Liver (tissue), 9 donors: ENCODE data around the gene NPPB. TPM values are rescaled to one million over a fixed set of nuclear protein-coding genes. Genes with fewer than 3 reads are reported as not detected.

Experiments used
- DNase-seq: peaks from one replicate; pipeline ENCODE4 v3.0.0-alpha.2; 2017; ENCODE audit warnings: low spot score
- H3K27ac ChIP-seq, 2 donors: one replicate each; pipeline ENCODE4 v1.7.0; 2013; ENCODE audit warnings: inconsistent platforms in 2 of 2, low read length in 2 of 2, control low read depth in 1 of 2, low read depth in 1 of 2, mild to moderate bottlenecking in 1 of 2
- H3K27me3 ChIP-seq, 4 donors: one replicate each; pipeline versions ENCODE4 v1.6.1 to v1.7.0; 2013; ENCODE audit warnings: low read length in 3 of 4, inconsistent platforms in 1 of 4, mild to moderate bottlenecking in 1 of 4, moderate library complexity in 1 of 4; ENCODE audit not compliant: control insufficient read depth in 4 of 4, insufficient read depth in 4 of 4
- H3K36me3 ChIP-seq, 4 donors: one replicate each; pipeline versions ENCODE4 v1.6.1 to v1.7.0; 2013; ENCODE audit warnings: low read length in 3 of 4, mild to moderate bottlenecking in 3 of 4, low read depth in 1 of 4, moderate library complexity in 1 of 4; ENCODE audit not compliant: control insufficient read depth in 4 of 4, insufficient read depth in 3 of 4
- H3K4me1 ChIP-seq, 4 donors: one replicate each; pipeline versions ENCODE4 v1.6.1 to v1.7.0; 2013; ENCODE audit warnings: low read length in 3 of 4, mild to moderate bottlenecking in 3 of 4, moderate library complexity in 1 of 4; ENCODE audit not compliant: control insufficient read depth in 4 of 4, insufficient read depth in 4 of 4
- H3K4me3 ChIP-seq, 3 donors: one replicate each; pipeline versions ENCODE4 v1.6.1 to v1.7.0; 2013; ENCODE audit warnings: low read length in 3 of 3, control low read depth in 1 of 3, low read depth in 1 of 3, mild to moderate bottlenecking in 1 of 3
- H3K9ac ChIP-seq, 2 donors: one replicate each; pipeline ENCODE4 v1.7.0; 2013; ENCODE audit warnings: low read length in 2 of 2, mild to moderate bottlenecking in 2 of 2, moderate library complexity in 2 of 2, control low read depth in 1 of 2, low read depth in 1 of 2
- H3K9me3 ChIP-seq, 4 donors: one replicate each; pipeline versions ENCODE4 v1.6.1 to v1.7.0; 2013; ENCODE audit warnings: low read length in 3 of 4; ENCODE audit not compliant: control insufficient read depth in 4 of 4
- EGR1 ChIP-seq, 2 donors: IDR thresholded peaks; 2 replicates each; pipeline ENCODE4 v1.6.1; 2016 to 2018; ENCODE audit warnings: antibody characterized with exemption in 2 of 2, low read depth in 2 of 2
- FOXA1 ChIP-seq: IDR thresholded peaks from 2 replicates; pipeline ENCODE4 v1.6.1; 2016; ENCODE audit warnings: antibody characterized with exemption
- FOXA2 ChIP-seq: IDR thresholded peaks from 2 replicates; pipeline ENCODE4 v1.6.1; 2016; ENCODE audit warnings: antibody characterized with exemption
- GABPA ChIP-seq, 2 donors: IDR thresholded peaks in 1 of 2; conservative IDR thresholded peaks in 1 of 2; 2 replicates each; pipeline ENCODE4 v1.6.1; 2016; ENCODE audit warnings: antibody characterized with exemption in 2 of 2, mild to moderate bottlenecking in 1 of 2, moderate library complexity in 1 of 2
- HNF4A ChIP-seq, 2 donors: conservative IDR thresholded peaks; 2 replicates each; pipeline ENCODE4 v1.6.1; 2016; ENCODE audit warnings: antibody characterized with exemption in 2 of 2, mild to moderate bottlenecking in 2 of 2
- HNF4G ChIP-seq: IDR thresholded peaks from 2 replicates; pipeline ENCODE4 v1.6.1; 2016; ENCODE audit warnings: antibody characterized with exemption
- JUND ChIP-seq, 2 donors: IDR thresholded peaks; 2 replicates each; pipeline ENCODE4 v1.6.1; 2016; ENCODE audit warnings: antibody characterized with exemption in 2 of 2
- NR2F2 ChIP-seq: IDR thresholded peaks from 2 replicates; pipeline ENCODE4 v1.6.1; 2016; ENCODE audit warnings: antibody characterized with exemption
- RAD21 ChIP-seq, 2 donors: IDR thresholded peaks; 2 replicates each; pipeline ENCODE4 v1.6.1; 2016; ENCODE audit warnings: antibody characterized with exemption in 2 of 2, mild to moderate bottlenecking in 2 of 2
- SP1 ChIP-seq: IDR thresholded peaks from 2 replicates; pipeline ENCODE4 v1.6.1; 2018; ENCODE audit warnings: antibody characterized with exemption, mild to moderate bottlenecking
- TAF1 ChIP-seq: conservative IDR thresholded peaks from 2 replicates; pipeline ENCODE4 v1.6.1; 2016; ENCODE audit warnings: antibody characterized with exemption, mild to moderate bottlenecking
- WGBS: extraction: QIAGEN DNeasy Blood & Tissue Kit; methylation state at CpG from one replicate; pipeline ENCODE4 v1.1.7; 2013; 5-methylcytosine and 5-hydroxymethylcytosine counted together
- polyA plus RNA-seq, 2 donors: library from polyadenylated mRNA; stranded (reverse) in 1 of 2; unstranded in 1 of 2; fragments of 200-250 nt in 1 of 2; fragments of >200 nt in 1 of 2; fragmentation: Nextera tagmentation in 1 of 2; extraction: Ambion mirVana in 1 of 2; gene quantifications; one replicate each; pipeline versions ENCODE4 v1.2.1 to v1.2.3, GENCODE V29; 2013 to 2015
- total RNA-seq, 2 donors: library from RNA; depleted of rRNA; stranded (reverse); fragments of >200 nt; gene quantifications; one replicate each; pipeline ENCODE4 v1.2.3, GENCODE V29; 2014
- TF ChIP-seq, protein P1 (sequence below): IDR thresholded peaks from 2 replicates; pipeline ENCODE4 v1.6.1; 2016; ENCODE audit warnings: antibody characterized with exemption
- donor health status: healthy.
- donor health status: healthy.
- donor health status: healthy.
- donor health status: healthy.
- donor health status: healthy.

The NPPB gene
- total and polyA plus RNA-seq, 4 donors: not detected

DNA sequence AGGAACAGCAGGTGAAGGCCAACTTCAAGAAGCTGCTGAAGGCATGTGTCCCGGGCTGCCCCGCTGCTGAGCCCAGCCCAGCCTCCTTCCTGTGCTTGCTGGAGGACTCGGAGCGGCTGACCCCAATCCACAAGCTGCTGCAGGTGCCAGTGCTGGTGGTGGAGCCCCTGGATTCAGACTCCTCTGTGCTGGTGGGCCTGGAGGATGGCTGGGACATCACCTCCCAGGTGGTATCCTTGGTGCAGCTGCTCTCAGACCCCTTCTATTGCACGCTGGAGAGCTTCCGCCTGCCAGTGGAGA lies 20.1 kb upstream of the NPPB start:
- no peak for DNase-seq
- TF ChIP-seq HNF4A (conservative IDR thresholded peaks at IDR 0.05) (no peak), FOXA1 (no peak), GABPA (IDR thresholded peaks at IDR 0.05 in 1 of 2, conservative IDR thresholded peaks at IDR 0.05 in 1 of 2) (no peak), JUND (IDR thresholded peaks at IDR 0.05) (no peak), FOXA2 (no peak), NR2F2 (no peak), RAD21 (IDR thresholded peaks at IDR 0.05) (no peak), HNF4G (no peak), EGR1 (IDR thresholded peaks at IDR 0.05; ENCODE audit: low read depth in 2 of 2) (no peak)
- H3K27ac ChIP-seq: no peak overlapping the region
- 86% methylated on average over 6 of the region's 6 CpGs for WGBS
- no peaks in the 10 kb centered on the region for H3K27me3 ChIP-seq
- H3K9me3 ChIP-seq: no peaks in the 10 kb centered on the region
- H3K36me3 ChIP-seq: no peaks in the 10 kb centered on the region
- peaks cover 0 to 3% (median 0%) of the 10 kb centered on the region in 4 donors for H3K4me1 ChIP-seq
- no peak overlapping the region for H3K4me3 ChIP-seq
- H3K9ac ChIP-seq: no peak overlapping the region

GRCh38 chr1:11878081-11878890 lies 19.5 kb upstream of the NPPB start:
- Histone ChIP-seq H3K36me3 (no peaks in the 10 kb centered on the region), H3K9ac (no peak overlapping the region), H3K27me3 (no peaks in the 10 kb centered on the region), H3K4me3 (no peak overlapping the region), H3K9me3 (no peaks in the 10 kb centered on the region), H3K4me1 (peaks cover 0 to 3% (median 0%) of the 10 kb centered on the region in 4 donors), H3K27ac (no peak overlapping the region)
- WGBS: 88% methylated on average over 31 of the region's 31 CpGs
- no peak for DNase-seq
- TF ChIP-seq NR2F2: no peak
- TF ChIP-seq, protein P1, sequence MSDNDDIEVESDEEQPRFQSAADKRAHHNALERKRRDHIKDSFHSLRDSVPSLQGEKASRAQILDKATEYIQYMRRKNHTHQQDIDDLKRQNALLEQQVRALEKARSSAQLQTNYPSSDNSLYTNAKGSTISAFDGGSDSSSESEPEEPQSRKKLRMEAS: no peak
- TF ChIP-seq HNF4A (conservative IDR thresholded peaks at IDR 0.05): no peak

DNA sequence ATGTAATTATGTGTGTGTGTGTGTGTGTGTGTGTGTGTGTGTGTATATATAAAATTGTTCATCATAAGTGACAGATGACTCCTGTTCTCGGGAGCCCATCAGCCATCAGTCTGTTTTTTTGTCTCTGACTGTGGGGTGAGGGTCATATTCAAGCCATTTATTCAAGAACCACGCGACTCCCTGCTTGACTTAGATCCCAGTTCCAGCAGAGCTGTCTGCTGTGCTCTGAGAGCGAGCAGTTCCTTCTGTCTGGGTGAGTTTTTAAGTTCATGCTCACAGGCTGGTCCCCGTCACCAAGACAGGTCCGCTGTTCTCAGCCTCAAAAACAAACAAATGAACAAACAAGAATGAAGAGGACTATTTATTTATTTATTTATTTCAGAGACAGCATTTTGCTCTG lies 18.3 kb upstream of the NPPB start:
- Histone ChIP-seq H3K27ac (no peak overlapping the region), H3K36me3 (no peaks in the 10 kb centered on the region), H3K9me3 (no peaks in the 10 kb centered on the region), H3K9ac (no peak overlapping the region), H3K4me3 (no peak overlapping the region), H3K4me1 (peaks cover 0 to 3% (median 0%) of the 10 kb centered on the region in 4 donors), H3K27me3 (no peaks in the 10 kb centered on the region)
- WGBS: 83% methylated on average over 6 of the region's 6 CpGs
- no peak for DNase-seq
- no peak for TF ChIP-seq TAF1
- TF ChIP-seq NR2F2: no peak
- no peak for TF ChIP-seq EGR1 (IDR thresholded peaks at IDR 0.05; ENCODE audit: low read depth in 2 of 2)
- no peak for TF ChIP-seq SP1
- no peak for TF ChIP-seq RAD21 (IDR thresholded peaks at IDR 0.05)
- TF ChIP-seq JUND (IDR thresholded peaks at IDR 0.05): no peak

DNA sequence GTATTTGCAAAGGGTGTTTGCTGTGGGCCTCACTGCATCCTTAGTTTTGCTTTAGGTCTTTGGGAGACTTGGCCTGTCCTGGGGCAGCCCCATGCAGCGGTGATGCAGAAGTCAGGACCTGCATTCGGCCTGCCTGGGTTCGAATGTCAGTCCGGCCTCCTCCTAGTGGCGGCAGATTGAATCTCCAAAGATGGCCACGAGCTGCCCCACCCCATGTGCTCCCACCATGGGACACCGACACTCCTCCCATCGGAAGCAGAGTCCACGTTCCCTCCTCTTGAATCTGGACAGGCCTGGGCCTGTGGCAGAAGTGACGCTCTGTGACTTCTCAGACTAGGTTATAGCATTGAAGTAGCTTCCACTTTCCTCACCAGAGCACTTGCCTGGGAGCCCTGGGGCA lies 16.3 kb upstream of the NPPB start:
- Histone ChIP-seq H3K36me3 (no peaks in the 10 kb centered on the region), H3K4me1 (no peaks in the 10 kb centered on the region), H3K27ac (no peak overlapping the region), H3K9me3 (no peaks in the 10 kb centered on the region), H3K9ac (no peak overlapping the region), H3K27me3 (no peaks in the 10 kb centered on the region), H3K4me3 (no peak overlapping the region)
- DNase-seq: no peak
- 91% methylated on average over 10 of the region's 10 CpGs for WGBS
- TF ChIP-seq RAD21 (IDR thresholded peaks at IDR 0.05): no peak
- no peak for TF ChIP-seq TAF1
